SIG-M5 (cell line): ENCODE results near the gene PRKCE.

ENCODE experiments used
- DNase-seq: peaks from one replicate; lab custom pipeline; 2025; lab: John Stamatoyannopoulos, UW

The PRKCE gene

DNA sequence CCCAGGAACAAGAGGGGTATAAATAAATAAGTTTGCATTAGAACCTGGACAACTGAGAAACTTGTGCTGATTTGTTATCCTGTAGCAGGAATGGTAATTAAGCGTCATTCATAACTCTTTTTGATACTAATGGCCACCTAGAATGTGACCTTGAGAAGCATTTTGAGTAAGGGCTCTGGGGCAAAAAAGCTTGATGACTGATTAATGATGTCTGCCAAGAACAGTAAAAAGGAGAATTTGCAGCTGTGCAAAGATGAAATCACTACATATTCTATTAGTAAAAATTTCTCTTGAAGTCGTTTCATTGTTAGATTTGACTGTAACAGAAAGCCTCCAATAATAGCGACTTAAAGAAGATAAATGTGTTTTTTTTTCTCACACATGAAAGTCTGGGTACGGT, 157.7 kb downstream of the PRKCE start:
- DNase-seq = no peak

DNA sequence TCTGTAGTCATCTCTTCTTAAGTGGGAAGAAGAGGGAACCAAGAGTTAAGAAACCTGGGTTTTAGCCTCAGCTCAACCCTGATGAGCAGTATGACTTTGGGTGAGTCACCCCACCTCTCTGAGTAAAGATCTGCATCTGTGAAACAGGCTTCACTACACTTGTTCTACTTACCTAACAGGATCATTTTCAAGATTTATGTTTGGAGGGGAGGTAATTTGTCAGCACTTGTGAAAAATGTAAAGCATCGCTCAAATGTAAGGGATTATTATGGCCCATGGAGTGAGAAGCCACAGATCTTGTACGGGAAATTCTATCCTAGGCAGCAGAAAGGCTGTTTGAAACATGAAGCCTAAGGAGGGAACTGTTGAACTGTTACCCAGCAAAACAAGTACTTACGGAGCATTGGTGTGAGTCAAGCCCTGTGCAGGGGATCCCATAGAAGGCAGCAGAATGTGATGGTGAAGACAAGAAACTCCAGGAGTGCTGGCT, 160.6 kb downstream of the PRKCE start:
- no peak for DNase-seq

DNA sequence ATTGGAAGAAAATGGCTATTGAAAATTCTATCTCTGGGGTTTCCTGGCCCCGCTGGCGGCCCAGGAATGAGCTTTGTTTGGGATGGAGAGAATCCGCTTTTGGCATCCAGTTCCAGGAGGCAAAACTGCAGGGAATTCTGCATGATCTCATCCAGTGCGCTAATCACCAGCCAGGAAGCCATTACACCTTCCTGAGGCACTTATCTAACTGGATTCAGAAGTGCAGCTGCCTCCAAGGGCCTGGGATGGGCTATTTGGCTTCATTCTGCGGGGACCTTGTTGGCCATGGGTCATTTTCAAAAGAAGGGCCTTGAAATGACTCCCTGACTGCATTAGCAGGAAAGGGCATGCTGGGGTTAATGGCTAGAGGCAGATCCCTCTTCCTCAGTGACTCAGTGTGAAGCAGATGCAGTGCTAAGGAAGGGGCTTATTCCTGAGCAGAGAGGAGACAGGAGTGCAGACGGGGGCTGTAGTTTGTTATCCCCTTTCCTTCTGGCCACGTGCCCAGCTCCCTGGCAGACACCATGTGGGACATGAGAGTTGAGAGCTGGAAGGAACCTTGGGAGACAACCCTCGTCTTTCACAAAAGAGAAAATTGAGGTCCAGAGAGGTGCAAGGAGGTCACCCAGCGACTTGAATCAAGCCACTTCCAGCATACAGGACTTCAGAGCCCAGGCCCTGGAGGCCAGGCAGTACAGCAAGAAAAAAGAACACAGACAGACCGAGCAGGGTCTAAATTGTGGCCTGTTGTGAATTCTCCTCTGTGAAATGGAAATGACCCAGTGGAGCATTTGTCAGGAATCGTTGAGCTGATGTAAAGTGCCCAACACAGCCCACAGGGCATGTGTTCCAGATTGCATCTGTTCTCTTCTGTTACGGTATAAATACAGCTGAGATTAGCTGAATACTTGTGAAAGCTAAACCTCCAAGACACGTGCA, 161.8 kb downstream of the PRKCE start:
- DNase-seq = no peak

DNA sequence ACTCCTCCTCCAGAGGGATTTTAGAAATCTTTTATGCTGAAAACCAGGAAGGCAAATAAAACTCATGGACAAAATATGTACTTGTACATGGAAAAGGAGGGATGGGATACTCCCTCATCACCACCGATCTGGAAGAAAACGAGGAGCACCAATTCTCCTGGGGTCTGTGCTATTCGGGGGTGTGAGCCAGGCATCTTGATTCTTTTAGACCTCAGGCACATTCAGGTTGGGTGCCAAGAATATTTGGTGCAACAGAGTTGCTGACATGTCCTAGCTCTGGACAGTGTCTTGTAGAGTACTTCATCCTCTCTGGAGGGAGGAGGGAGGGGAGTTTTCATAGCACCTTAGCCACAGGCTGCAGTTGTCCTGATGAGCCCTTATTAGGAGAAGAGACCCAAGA, 163.0 kb downstream of the PRKCE start:
- DNase-seq = no peak

DNA sequence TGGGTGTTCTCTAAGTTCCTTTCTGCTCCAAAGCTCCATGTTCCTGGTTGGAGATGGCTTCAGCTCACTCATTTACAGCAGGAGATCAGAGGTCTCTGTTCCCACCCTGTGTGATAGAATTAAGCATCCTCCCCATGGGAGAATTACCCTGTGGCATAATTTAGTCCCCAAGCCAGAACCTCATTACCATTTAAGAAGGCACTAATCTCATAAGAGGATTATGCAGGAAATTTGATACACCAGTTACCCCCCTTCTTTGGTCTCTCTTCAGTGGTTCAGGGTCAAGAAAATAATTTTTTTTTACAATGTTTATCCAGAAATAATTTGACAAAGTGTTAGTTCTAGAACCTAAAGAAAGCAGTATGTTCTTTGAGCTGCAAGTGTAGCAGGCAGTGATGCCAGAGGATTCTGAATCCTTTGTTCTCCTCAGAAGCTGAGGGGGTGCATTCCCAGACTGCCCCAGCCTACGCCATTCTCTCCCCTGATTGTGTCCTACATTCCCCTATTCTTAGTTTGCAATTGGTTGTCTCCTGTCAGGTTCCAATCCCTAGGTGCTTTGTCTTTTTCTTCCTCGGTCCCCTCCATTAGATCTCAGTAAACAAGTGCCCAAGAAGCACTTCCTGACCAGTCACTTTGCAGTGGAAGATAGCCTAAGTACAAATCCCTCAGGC, 163.6 kb downstream of the PRKCE start:
- DNase-seq = no peak

DNA sequence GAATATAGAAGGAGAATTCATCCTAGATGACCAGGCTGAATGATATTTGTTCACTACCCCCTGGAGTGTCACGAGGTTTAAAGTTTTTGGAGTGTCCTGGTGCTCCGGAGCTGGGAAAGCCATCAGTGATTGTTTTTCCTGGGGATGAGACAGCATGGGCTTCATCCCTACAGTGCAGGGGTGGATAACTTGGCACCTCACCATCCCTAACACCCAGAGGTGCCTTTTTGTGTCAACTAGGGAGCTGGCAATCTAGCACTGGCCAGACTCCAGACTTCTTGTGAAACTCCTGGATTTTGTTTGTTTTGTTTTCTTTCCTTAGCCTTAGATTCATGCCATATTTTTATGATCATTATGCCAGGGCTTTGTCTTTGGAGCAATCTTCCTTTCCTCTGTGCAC, 164.8 kb downstream of the PRKCE start:
- DNase-seq = no peak

DNA sequence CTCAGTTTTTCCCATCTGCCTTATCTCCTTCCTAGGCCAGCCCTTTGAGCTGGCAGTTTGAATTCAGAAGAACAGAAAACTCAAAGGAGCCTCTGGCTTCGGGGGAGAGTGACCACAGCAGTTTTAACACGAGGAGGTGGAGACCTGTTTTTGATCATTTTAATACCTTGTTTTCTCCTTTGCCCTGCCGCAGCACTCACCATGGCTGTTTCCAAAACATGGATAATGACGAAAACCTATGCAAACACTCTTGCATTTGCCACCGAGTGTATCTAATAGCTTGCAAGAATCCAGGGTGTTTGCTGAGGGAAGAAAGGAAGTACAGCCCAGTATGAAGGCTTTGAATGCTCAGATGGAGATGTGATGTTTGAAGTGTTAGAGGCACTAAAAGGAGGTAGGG, 167.1 kb downstream of the PRKCE start:
- no peak for DNase-seq

DNA sequence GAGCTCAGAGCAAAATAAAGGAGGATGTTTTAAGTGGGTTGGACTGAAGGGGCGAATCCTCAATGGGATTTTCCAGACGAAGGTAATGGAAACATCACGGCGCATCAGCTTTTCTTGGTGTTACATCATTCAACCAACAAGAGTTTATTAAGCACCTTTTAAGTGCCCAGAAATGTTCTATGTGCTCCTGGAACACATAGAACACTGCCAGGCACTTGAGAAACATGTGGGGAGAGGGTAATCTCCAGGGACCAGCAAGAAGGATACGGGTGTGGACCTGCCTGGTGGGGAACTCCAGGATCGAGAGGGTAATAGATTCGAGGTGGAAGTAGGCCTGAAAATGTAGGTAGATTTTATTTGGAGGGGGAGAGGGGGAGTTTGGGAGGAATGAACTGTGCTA, 168.6 kb downstream of the PRKCE start:
- DNase-seq = no peak

DNA sequence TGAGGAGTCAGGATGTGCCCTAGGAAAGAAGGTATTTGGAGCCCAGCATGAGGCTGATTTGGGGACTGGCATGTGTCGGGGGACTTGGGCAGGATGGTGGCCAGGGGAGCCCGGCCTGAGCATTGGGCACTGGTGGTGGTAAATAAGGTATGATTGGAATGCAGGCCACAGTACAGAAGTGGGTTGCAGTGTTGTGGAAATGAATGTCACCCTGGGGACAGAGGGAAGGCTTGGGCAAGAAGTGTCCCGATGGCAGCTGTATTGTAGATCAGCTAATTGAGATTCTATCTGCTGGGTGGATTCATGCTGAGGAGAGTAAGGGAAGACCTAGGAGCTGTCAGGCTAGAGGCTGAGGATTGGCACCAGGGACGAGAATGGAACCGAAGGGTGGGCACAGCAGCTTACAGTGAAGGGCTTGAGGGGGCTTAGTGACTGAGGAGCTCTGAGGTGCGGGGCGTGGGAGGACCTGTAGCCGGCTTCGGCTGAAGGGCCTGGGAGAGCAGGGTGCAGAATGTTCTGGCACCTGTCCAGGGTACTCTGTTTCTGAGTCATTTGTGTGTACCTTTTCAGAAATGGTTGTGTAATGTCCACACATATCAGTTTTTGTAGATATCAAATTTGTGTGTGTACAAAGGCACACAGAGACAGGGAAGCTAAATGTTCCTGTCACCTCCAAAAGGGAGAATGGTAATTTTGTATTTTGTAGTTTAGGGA, 170.2 kb downstream of the PRKCE start:
- no peak for DNase-seq

DNA sequence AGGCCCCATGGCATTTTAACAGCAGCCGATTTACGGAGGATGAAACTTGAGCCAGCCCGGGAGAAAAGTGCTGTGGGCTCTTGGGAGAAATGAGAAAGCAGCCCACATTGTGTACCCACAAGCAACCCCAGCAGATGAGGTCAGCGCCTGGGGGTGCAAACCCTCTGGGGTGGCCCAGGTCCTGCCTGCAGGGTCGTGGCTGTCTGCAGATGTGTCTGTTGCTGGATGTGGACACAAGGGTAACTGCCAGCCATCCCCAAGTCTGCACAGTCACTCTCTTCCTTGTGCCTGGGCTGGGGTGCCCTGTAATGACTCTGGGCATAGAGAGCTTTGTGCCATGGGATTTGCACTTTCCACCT, 170.8 kb downstream of the PRKCE start:
- no peak for DNase-seq

DNA sequence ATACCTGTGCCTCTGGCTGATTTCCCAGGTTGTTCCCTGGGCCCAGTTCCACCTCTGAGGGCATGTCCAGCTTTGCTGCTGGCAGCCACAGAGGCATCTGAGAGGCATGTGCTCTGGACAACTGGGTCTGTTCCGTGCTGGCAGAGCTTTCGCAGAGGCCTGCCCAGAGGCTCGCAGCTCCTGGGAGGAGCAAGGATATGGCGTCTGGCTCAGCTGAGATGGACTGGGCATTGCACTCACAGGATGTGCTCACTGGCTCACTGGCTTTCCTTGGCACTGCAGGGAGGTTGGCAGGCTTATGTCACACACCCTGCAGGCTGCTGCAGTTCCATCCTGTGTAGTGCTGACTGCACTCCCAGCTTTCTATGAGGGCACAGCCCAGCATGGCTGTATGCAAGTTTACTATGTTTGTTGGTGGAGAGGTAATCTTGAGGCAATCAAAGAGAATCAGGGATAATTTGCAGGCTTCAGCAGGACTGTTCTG, 172.3 kb downstream of the PRKCE start:
- no peak for DNase-seq

DNA sequence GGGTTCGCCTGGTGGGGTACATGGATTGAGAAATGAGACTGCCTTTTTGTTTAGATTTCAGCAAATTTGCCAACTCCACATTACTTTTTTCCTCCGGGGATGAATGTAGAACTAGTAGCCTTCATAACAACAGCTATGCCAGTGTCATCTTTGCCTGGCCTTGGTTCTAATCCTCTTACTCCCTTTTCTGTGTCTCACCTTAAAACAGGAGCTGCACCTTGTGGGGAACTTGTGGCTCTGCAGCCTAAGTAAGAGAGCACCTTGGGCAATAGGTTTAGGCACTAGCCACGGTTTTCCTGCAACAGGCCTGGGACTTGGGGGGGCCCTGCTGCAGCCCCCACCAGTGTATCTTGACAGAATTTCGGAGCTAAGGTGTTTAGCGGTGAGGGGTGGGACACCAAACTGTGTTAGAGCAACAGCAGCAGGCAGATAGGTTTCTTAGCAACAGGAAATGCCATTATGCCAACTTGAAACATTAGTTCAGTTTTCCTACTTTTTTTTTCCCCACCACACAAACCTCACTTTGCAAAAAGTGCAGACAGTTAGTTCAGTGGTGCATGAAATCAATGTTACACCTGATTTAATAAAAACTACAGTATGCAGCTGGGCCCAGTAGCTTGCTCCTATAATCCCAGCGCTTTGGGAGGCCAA, 173.7 kb downstream of the PRKCE start:
- DNase-seq = no peak

DNA sequence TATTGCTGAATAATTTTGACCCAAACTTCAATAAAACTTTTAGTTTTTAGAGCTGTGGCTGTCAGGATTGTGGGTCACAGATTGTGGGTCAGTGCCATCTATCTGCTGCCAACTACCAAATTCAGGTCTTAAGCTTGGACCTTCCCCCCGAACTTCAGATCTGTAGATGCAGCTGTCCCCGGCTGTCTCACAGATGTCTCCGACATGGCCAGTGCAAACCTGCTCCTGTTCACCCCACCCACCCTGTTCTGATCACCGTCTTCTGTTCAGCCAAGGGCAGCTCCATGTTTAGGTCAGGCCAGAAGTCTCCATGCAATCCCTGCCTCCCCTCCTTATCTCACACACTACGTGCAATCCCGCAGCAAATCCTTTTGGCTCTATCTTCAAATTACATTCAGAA, 175.0 kb downstream of the PRKCE start:
- DNase-seq = no peak

DNA sequence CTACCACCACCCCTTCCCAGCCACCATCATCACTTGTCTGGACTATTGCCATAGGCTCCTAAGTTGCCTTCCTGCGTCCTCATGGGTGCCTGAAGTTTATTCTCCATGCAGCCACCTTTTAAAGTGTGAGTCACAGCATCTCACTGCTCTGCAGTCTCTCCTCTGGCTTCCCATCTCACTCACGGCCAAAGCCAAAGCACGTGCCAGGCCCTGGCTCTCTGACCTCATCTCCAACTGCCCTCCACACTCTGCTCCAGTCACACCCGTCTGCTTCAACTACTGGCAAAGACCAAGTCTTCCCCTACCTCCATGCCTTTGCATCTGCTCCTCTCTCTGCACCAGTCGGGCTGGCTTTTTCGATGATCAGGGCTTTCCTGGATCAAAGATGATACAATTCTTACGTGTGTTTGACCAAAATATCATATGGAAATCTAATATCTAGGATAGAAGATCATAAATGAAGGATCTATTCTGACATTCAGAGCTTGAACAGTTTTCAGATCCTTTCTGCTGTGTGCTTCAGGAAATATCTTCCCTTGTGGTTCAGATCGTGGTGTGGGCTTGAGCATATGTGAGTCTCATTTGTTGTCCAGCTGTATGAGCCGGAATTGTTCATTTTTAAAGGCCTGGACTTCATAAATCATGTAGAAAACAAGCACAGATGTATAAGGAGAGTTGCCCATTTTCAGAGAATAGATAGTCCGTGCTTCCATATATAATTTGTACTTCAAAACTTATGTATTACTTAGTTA, 175.6 kb downstream of the PRKCE start:
- no peak for DNase-seq

DNA sequence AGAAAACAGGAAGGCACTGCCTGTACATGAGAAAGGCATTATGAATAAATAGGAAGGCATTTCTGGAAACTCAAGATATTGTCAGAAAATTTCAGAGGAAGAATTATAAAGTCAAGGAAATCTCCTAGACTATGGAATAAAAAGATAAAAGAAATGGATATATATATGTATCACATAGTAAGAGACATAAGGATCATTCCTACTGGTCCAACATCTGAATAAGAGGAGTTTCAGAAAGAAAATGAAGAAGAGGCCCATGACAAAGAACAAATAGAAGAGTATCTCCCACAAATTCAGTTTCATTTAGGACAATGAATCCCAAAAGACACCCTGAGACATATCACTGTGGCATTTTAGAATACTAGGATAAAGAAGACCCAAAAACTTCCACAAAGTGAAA, 178.8 kb downstream of the PRKCE start:
- no peak for DNase-seq

DNA sequence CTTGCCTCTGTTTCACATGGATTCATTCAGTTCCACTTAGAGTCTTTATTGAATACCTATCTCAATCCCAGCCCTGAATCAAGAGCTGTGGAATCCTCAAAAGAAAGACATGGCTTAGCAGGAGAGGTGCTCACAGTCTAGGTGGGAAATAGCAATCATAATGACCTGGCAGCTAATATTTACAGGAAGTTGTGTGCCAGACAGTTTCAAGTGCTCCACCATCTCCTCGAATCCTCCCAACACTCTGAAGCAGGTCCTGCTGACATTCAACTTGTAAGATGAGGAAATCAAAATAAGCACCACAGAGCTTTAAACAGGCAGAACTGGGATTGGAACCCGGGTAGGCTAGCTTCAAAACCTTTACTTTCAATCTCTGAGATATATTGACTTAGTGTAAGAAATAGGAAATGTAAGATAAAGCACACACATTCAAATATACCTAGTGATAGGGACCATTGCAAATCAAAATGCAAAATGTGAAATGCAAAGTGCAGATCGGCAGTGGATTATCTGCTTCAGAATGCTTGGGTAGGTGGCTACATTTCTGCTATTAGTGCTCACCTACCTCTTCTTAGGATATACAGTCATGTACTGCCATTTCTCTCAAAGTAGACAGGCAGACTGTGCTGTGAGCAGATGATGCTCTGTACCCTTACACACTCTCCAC, 182.0 kb downstream of the PRKCE start:
- no peak for DNase-seq

DNA sequence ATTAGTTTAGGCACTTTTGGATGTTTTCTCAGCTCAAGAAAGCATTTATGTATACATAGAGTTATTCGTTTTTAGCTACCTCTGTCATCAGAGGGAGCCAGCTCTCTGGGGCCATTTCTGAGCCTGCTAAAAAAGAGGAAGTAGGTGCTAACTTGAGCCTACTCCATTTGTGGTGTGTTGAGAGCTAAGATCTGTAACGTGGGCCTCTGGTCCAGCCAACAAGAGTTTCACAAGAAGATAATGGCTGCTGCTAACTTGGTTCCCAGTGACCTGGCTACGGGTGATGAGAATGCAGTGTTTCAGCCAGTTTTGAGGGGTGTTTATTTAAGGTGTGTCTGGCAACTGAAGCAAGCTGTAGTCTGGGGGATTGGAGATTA, 182.5 kb downstream of the PRKCE start:
- peak; percentile 68 for DNase-seq

DNA sequence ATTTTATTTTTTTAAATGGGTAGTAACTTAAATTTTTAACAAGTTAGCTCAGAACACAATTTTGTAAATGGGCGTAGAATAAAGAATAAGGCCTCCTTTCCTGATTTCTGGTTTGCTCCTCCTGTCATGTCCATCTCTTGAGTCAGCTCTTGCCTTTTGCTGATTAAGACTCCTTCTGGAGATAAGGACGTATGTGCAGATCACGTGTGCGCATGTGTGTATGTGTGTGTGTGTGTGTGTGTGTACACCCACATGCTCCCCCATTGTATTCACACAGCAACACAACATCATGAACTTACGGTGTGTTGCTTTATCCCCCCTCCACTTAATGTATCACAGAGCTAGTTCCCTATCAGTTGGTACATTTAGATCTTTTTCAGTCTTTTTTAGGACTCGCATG, 182.9 kb downstream of the PRKCE start:
- DNase-seq = no peak

DNA sequence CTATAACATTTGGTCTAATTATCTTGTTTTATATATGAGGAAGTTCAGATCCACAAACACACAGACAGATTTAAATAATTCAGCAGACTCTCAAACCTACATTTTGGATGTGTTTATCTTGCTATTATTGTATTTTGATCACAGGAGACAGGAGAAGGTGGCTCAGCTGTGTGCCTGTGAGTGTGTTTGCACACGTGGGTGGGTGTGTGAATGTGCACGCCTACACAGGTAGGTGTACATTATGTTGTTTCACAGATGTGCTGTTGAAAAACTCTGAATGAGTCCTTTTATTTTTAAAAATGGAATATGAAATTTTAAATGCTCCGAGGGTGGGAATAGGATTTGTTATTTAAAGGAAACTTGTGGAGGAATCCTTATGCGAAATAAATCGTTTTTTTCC, 183.4 kb downstream of the PRKCE start:
- no peak for DNase-seq

DNA sequence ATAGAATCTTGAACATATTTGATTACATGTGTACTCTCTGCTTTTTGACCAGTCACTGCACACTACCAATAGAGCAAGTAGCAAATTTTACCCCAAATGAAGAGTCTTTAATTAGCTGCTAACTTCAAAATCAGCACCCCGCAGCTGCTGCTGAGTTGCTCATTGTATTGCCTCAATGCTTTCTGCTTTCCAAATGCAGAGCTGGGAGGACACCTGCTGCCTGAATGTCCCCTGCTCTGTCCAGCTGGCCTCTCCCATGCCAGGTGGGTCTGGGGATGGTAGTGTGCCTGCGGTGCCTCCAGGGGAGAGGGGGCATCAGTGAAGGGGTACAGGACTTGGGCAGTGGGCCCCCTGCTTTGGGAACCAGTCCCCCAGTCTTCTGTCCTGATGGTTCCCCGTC, 184.8 kb downstream of the PRKCE start:
- no peak for DNase-seq

DNA sequence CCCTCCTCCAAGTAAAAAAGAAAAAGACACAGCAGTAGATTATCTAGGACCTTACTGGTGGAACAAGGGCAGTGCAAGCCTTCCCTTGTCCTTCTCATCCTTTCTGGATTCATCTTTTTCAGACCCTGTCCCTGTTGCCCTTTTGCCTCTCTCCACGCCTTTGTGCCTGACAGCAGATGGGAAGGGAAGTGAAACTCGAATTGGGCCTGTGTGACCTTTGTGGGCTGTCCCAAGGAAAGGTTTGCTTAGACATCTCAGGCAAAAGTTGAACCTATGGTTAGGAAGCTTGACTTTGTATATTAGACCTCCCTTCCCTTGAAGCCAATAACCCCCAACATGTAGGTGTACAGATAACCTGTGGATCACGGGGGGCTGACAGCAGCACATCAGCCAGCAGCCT, 185.3 kb downstream of the PRKCE start:
- no peak for DNase-seq
